ENCODE data around the gene MRPL34.

- TF ChIP-seq EZH2 (IDR thresholded peaks at IDR 0.05; ENCODE audit: insufficient read depth, low read length) (peak; percentile 9), CTCF (IDR thresholded peaks at IDR 0.05; ENCODE audit: insufficient read depth, low read depth, low read length) (peak; percentile 59)
Observed at GRCh38 chr19:17282488-17283125, 23.1 kb upstream of the MRPL34 start.
